Lower lobe of right lung (tissue), 2 donors: Measurements from ENCODE around the gene RAB31. TPM values are rescaled to one million over a fixed set of nuclear protein-coding genes. Genes with fewer than 3 reads are reported as not detected.
A peak's percentile ranks its signal among the peaks of the same experiment; 100 is the strongest.

ENCODE experiments used
- ATAC-seq, 2 donors: fragments of 200-7000 bp; cut with Tn5 transposase; one replicate each; pipeline ENCODE4 v1.9.1; 2020 to 2022; ENCODE audit warnings: mild to moderate bottlenecking in 2 of 2, moderate library complexity in 2 of 2
- DNase-seq: peaks from one replicate; pipeline ENCODE4 v3.0.0-alpha.2; 2020
- H3K27ac ChIP-seq: fragments of 200-600 bp; one replicate; pipeline ENCODE4 v1.8.0; 2022
- H3K27me3 ChIP-seq: fragments of 200-600 bp; one replicate; pipeline ENCODE4 v1.8.0; 2022; ENCODE audit warnings: low read depth
- H3K36me3 ChIP-seq: fragments of 200-600 bp; one replicate; pipeline ENCODE4 v1.8.0; 2022; ENCODE audit warnings: mild to moderate bottlenecking
- H3K4me1 ChIP-seq: fragments of 200-600 bp; one replicate; pipeline ENCODE4 v1.8.0; 2022
- H3K4me3 ChIP-seq: fragments of 200-600 bp; one replicate; pipeline ENCODE4 v1.8.0; 2022; ENCODE audit warnings: mild to moderate bottlenecking
- H3K9me3 ChIP-seq: fragments of 200-600 bp; one replicate; pipeline ENCODE4 v1.8.0; 2022
- intact Hi-C: fragments of 100-400 bp; cut with DNase I; formaldehyde crosslinking; loops from one replicate; pipeline ENCODE4 v1.11.0; 2022
- total RNA-seq: library from RNA; stranded (reverse); fragmentation: NEBNext Ultra II Directional; extraction: Animal tissue kit (Norgen Biotek cat#: 25700); gene quantifications from one replicate; pipeline ENCODE4 v1.2.1, GENCODE V29; 2021
- TF ChIP-seq, protein P1 (sequence below): fragments of 200-600 bp; IDR thresholded peaks from one replicate; pipeline ENCODE4 v1.8.0; 2022; ENCODE audit warnings: antibody characterized with exemption, mild to moderate bottlenecking
- donor health status: DM: no; HTN: yes; CAD: no; lungs with severe emphysema.

The RAB31 gene
- total RNA-seq, 1 donor from 2014 or later, result 110 TPM

GRCh38 chr18:9740071-9740470, 32.0 kb downstream of the RAB31 start:
- ATAC-seq (no peak), DNase-seq (no peak)
- TF ChIP-seq, protein P1, sequence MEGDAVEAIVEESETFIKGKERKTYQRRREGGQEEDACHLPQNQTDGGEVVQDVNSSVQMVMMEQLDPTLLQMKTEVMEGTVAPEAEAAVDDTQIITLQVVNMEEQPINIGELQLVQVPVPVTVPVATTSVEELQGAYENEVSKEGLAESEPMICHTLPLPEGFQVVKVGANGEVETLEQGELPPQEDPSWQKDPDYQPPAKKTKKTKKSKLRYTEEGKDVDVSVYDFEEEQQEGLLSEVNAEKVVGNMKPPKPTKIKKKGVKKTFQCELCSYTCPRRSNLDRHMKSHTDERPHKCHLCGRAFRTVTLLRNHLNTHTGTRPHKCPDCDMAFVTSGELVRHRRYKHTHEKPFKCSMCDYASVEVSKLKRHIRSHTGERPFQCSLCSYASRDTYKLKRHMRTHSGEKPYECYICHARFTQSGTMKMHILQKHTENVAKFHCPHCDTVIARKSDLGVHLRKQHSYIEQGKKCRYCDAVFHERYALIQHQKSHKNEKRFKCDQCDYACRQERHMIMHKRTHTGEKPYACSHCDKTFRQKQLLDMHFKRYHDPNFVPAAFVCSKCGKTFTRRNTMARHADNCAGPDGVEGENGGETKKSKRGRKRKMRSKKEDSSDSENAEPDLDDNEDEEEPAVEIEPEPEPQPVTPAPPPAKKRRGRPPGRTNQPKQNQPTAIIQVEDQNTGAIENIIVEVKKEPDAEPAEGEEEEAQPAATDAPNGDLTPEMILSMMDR, result no peak
- Histone ChIP-seq H3K4me1 (peaks cover 27% of the 10 kb centered on the region), H3K9me3 (no peaks in the 10 kb centered on the region), H3K27ac (no peak overlapping the region), H3K36me3 (no peaks in the 10 kb centered on the region), H3K4me3 (no peak overlapping the region), H3K27me3 (no peaks in the 10 kb centered on the region)
- intact Hi-C loops, result no loop called here

GRCh38 chr18:9741406-9741792, 33.3 kb downstream of the RAB31 start:
- Histone ChIP-seq H3K27me3 (no peaks in the 10 kb centered on the region), H3K36me3 (no peaks in the 10 kb centered on the region), H3K27ac (peak overlapping the region; percentile 12), H3K4me3 (no peak overlapping the region), H3K9me3 (no peaks in the 10 kb centered on the region), H3K4me1 (peaks cover 27% of the 10 kb centered on the region)
- DNase-seq, result no peak
- intact Hi-C loops, result no loop called here
- peak in 1 of 2 donors; percentile 18 for ATAC-seq
- TF ChIP-seq, protein P1, result no peak

- Histone ChIP-seq H3K4me1 (peaks cover 27% of the 10 kb centered on the region), H3K27me3 (no peaks in the 10 kb centered on the region), H3K36me3 (no peaks in the 10 kb centered on the region), H3K9me3 (no peaks in the 10 kb centered on the region), H3K4me3 (peak overlapping the region; percentile 33), H3K27ac (peak overlapping the region; percentile 12)
- ATAC-seq, result peak; percentile 25 to 34
- intact Hi-C loops, result no loop called here
- TF ChIP-seq, protein P1, result no peak
- DNase-seq, result no peak
Measured at GRCh38 chr18:9741793-9742523, 33.9 kb downstream of the RAB31 start.

DNA sequence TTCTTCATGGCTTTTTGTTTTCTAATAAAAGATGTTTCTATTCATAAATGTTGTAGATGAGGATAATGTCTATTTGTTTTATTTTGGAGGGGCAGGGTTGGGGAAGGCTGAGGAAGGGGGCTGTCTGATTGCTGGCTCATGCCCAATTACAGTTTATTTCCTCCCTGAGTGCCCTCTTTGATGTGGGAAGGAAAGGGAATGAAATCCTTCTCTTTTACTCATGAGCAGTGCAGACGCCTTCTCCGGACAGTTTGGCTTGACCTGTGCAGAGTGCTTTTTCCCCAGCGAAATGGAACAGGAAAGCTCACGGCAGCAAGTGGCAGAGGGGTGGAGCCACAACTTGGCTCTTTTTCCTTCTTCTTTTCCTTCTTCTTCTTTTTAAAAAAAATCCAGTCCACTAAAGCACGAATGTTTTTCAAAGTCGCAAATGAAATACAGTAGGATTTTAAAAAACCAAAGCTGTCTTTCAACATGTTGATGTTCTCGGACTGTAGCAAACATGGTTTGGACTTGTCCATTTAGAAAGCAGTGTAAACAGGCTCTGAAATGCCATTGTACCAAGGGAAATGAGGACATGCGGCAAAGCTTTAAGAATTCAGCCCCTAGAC, 34.5 kb downstream of the RAB31 start:
- Histone ChIP-seq H3K4me1 (peaks cover 27% of the 10 kb centered on the region), H3K36me3 (no peaks in the 10 kb centered on the region), H3K27ac (peak overlapping the region; percentile 12), H3K9me3 (no peaks in the 10 kb centered on the region), H3K4me3 (peak overlapping the region; percentile 33), H3K27me3 (no peaks in the 10 kb centered on the region)
- intact Hi-C loops, result no loop called here
- ATAC-seq (peak; percentile 49 to 75), DNase-seq (no peak)
- TF ChIP-seq, protein P1, result no peak

DNA sequence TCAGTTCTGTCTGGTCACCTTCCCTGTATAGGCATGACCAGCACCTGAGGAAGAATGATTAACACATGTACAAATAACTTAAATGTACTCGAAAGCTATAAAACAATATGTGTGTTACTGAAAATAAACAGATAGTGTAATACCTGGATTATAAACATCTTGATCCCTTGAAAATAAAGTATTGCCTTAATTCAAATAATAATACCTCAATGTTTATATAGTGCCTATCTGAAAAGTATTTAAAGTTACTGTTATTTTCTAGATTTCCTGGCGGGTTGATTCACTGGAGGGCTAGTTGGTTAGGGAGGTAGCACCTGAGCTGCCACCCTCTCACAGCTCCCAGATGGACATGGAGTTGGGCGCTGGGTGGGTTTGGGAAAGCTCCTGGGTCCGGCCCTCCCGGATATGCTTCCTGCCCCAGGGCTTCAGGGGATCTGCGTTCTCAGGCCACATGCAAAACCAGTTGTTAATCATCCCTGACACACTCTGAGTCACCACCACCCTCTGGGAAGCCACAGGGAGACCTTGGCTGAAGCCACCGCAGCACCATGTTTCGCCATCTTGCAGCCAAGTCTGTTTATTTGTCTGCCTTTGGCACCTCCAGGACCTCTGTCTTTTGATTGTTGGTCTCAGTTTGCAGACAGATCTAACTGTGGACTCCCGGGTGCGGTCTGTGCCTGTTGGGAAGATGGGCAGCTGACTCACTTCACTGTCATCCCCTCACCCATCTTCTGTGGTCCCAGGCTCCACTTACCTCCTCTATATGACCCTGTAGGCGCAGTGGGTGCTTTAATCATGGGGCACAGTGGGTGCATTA, 35.3 kb downstream of the RAB31 start:
- TF ChIP-seq, protein P1, result no peak
- H3K36me3 ChIP-seq, result no peaks in the 10 kb centered on the region
- peaks cover 27% of the 10 kb centered on the region for H3K4me1 ChIP-seq
- no peaks in the 10 kb centered on the region for H3K27me3 ChIP-seq
- DNase-seq (no peak), ATAC-seq (peak; percentile 27 to 45)
- H3K27ac ChIP-seq, result peak overlapping the region; percentile 12
- no peaks in the 10 kb centered on the region for H3K9me3 ChIP-seq
- intact Hi-C loops, result no loop called here
- H3K4me3 ChIP-seq, result peak overlapping the region; percentile 33
